Chondrocyte (in vitro differentiated cells): Measurements from ENCODE around the gene VAV2. TPM values are rescaled to one million over a fixed set of nuclear protein-coding genes. Genes with fewer than 3 reads are reported as not detected.
A peak's percentile ranks its signal among the peaks of the same experiment; 100 is the strongest.

Experiments used
- DNase-seq: peaks from one replicate; pipeline ENCODE4 v3.0.0; 2021; ENCODE audit warnings: mixed read lengths, low spot score
- H3K27ac Mint-ChIP-seq: one replicate; pipeline ENCODE4 v1.8.0; 2021; ENCODE audit warnings: mild to moderate bottlenecking, moderate library complexity, mixed read lengths; ENCODE audit not compliant: unreplicated experiment
- H3K27me3 Mint-ChIP-seq: 2 replicates; pipeline ENCODE4 v1.8.0; 2021; ENCODE audit warnings: low read depth, mixed read lengths
- H3K36me3 Mint-ChIP-seq: 2 replicates; pipeline ENCODE4 v1.8.0; 2021; ENCODE audit warnings: low read depth, mixed read lengths
- H3K4me1 Mint-ChIP-seq: 2 replicates; pipeline ENCODE4 v1.8.0; 2021; ENCODE audit warnings: low read depth, mild to moderate bottlenecking, mixed read lengths
- H3K4me3 Mint-ChIP-seq: one replicate; pipeline ENCODE4 v1.8.0; 2021; ENCODE audit warnings: mild to moderate bottlenecking, moderate library complexity, mixed read lengths; ENCODE audit not compliant: unreplicated experiment
- H3K9me3 Mint-ChIP-seq: 2 replicates; pipeline ENCODE4 v1.8.0; 2021; ENCODE audit warnings: low read depth, mixed read lengths
- CTCF ChIP-seq: fragments of 200-600 bp; sonication (generic); IDR thresholded peaks from 2 replicates; pipeline ENCODE4 v1.5.0; 2021; ENCODE audit warnings: antibody characterized with exemption, mild to moderate bottlenecking, moderate library complexity
- total RNA-seq: library from RNA; stranded (reverse); gene quantifications from 3 replicates; pipeline ENCODE4 v1.2.1, GENCODE V29; 2021

Gene VAV2
- total RNA-seq, 1 donor from 2014 or later: 17.7 TPM

DNA sequence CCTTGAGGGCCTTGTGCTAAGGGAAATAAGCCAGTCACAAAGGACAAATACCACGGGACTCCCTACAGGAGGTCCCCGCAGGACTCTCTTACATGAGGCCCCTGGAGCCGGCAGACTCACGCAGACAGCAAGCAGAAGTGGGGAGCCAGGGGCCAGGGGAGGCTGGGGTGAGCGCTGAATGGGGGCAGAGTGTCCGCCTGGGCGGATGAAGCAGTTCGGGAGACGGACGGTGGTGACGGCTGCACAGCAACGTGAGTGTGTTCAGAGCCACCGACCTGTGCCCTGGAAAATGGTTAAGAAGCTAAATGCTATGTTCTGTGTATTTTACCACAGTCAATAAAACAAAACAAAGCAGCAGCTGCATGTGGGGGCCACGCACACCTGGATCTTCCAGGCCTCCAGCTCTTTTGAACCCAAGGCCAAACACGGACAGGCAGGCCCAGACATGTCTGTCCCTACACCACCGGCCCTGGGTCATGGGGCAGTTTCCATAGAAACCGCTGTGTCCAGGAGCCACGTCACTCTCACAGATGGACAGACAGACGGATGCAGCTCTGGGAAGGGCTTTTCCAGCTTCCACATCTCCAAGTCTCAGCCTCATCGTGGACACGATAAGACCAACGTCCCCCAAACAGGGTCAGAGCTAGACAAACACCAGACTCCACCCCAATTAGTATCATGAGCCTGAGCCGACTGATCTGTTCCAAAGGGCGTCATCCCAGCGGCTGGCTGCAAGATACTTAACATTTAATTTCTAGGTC is 103.9 kb downstream of the VAV2 start:
- Mint-ChIP-seq H3K27ac (no peak overlapping the region), H3K4me1 (peaks cover 43% of the 10 kb centered on the region), H3K36me3 (peaks cover 2% of the 10 kb centered on the region), H3K9me3 (no peaks in the 10 kb centered on the region), H3K27me3 (no peaks in the 10 kb centered on the region), H3K4me3 (no peak overlapping the region)
- no peak for DNase-seq
- TF ChIP-seq CTCF: no peak

DNA sequence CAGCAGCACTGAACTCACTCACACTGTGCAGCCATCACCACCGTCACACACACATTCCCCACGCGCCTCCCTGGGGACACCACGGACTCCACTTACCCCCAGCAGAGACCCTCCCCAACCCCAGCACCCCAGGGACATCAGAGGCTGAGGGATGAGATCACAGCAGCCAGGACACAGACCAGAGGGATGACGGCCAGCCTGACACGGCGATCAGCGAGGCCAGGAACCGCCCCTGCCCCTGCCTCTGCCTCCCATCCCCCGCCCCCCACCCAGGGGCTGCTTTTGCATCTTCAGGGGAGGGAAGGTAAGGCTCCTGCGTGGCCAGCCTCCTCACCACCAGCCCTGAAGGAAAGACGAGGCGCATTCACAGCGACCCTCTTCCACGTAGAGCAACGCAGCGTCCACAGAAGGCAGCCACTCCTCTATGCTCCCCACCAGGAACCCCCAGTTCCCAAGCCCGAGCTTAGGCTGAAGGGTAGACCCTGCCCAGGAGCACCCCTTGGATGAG is 104.5 kb downstream of the VAV2 start:
- Mint-ChIP-seq H3K4me1 (peaks cover 47% of the 10 kb centered on the region), H3K27ac (no peak overlapping the region), H3K36me3 (no peaks in the 10 kb centered on the region), H3K9me3 (no peaks in the 10 kb centered on the region), H3K27me3 (no peaks in the 10 kb centered on the region), H3K4me3 (no peak overlapping the region)
- no peak for DNase-seq
- TF ChIP-seq CTCF: no peak

DNA sequence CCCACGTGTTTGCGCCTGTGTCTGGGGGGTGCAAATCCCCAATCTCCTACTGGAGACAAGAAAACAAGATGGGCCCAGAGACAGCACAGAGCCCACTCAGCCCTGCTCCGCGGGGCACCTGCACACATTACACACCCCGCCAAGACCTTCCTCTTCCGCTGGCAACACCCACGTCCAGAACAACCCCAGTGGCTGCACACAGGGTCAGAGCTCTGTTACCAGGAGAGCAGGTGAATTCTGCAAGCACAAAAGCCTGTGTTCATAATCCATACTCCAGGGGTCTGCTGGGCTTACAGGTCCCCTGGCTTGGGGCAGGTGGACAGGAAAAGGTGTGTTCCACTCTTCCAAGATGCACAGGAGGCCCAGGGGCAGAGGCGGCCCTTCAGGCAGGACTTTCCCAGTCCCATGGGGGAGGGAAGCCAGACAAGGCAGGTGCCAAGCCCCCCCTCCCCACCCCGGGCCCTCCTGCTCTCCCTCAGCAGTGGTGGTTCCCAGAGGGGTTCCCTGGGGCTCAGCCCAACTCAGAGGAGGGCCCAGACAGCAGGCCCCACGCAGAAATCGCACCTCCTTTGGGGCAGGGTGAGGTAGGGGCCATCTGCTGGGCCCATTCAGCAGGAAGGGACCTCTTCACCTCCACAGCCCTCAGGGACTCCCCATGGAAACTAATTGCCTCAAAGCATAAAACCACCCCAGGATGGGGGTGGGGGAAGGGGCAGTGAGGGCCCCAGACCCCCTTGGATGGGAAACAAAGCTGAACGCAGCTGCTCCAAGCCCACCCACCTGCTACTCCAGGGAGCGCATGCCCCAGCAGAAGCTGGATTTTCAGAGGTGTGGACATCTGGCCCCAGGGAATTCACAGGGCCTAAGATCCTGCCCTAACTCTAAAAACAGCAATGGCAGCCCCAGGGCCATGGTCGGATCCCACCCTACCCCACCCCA is 105.3 kb downstream of the VAV2 start:
- no peaks in the 10 kb centered on the region for H3K36me3 Mint-ChIP-seq
- no peak for DNase-seq
- H3K27ac Mint-ChIP-seq: peak overlapping the region; percentile 51
- peaks cover 48% of the 10 kb centered on the region for H3K4me1 Mint-ChIP-seq
- no peaks in the 10 kb centered on the region for H3K27me3 Mint-ChIP-seq
- TF ChIP-seq CTCF: no peak
- no peaks in the 10 kb centered on the region for H3K9me3 Mint-ChIP-seq
- no peak overlapping the region for H3K4me3 Mint-ChIP-seq

DNA sequence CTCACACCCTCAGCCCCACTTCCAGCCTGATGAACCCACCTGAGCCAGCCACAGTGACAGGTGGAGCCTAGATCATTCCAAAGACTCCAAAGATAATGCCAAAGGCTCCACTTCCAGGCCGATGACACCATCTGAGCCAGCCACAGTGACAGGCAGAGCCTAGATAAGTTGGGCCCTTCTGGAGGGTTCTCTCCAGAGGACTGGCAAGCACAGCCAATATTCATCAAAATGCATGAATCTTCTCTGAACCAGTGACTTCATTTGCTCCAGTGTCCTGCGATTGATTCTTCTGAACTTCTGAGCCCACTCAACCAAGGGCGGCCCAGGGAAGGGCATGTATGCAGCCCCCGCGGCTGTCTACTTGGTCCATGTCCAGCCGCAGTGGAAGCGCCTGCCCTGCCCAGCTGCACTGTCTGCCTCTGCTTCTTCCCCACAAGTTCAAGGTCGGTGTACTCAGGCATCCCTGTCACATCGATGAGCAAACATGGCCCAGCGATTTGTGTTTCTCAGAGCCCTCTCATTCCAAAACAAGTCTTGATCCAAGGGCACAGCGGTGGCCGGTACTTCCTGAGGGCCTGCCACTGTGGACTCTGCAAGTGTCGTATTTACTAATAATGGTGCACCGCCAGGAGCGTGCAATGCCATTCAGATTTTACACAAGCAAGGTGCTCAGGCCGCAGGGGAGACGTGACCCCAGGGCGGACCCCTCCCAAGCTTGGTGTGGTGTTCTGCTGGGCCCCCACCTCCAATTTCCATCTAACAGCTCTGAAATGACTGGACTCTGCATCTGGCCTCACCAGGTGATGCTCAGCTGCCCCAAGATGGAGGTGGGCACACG is 107.0 kb downstream of the VAV2 start:
- Mint-ChIP-seq H3K4me1 (peaks cover 52% of the 10 kb centered on the region), H3K27ac (no peak overlapping the region)

More for the DNA sequence above, 107.0 kb downstream of the VAV2 start:
- Mint-ChIP-seq H3K27me3 (no peaks in the 10 kb centered on the region), H3K36me3 (no peaks in the 10 kb centered on the region), H3K9me3 (no peaks in the 10 kb centered on the region), H3K4me3 (no peak overlapping the region)
- TF ChIP-seq CTCF: no peak
- DNase-seq: no peak
